ENCODE measurements around the gene CLCNKA.

GRCh38 chr1:15988856-15989736 lies 32.7 kb upstream of the CLCNKA start:
- TF ChIP-seq, protein P1, sequence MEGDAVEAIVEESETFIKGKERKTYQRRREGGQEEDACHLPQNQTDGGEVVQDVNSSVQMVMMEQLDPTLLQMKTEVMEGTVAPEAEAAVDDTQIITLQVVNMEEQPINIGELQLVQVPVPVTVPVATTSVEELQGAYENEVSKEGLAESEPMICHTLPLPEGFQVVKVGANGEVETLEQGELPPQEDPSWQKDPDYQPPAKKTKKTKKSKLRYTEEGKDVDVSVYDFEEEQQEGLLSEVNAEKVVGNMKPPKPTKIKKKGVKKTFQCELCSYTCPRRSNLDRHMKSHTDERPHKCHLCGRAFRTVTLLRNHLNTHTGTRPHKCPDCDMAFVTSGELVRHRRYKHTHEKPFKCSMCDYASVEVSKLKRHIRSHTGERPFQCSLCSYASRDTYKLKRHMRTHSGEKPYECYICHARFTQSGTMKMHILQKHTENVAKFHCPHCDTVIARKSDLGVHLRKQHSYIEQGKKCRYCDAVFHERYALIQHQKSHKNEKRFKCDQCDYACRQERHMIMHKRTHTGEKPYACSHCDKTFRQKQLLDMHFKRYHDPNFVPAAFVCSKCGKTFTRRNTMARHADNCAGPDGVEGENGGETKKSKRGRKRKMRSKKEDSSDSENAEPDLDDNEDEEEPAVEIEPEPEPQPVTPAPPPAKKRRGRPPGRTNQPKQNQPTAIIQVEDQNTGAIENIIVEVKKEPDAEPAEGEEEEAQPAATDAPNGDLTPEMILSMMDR (IDR thresholded peaks at IDR 0.05): no peak
- no peak for TF ChIP-seq POLR2A (IDR thresholded peaks at IDR 0.05)

All from right lobe of liver (tissue), 4 donors.